ENCODE results near the gene CKS1B. TPM values are rescaled to one million over a fixed set of nuclear protein-coding genes. Genes with fewer than 3 reads are reported as not detected.
A peak's percentile ranks its signal among the peaks of the same experiment; 100 is the strongest.

CKS1B gene
- total and polyA plus RNA-seq, 4 donors, result 32.4 to 57.9 (median 44.4) TPM

DNA sequence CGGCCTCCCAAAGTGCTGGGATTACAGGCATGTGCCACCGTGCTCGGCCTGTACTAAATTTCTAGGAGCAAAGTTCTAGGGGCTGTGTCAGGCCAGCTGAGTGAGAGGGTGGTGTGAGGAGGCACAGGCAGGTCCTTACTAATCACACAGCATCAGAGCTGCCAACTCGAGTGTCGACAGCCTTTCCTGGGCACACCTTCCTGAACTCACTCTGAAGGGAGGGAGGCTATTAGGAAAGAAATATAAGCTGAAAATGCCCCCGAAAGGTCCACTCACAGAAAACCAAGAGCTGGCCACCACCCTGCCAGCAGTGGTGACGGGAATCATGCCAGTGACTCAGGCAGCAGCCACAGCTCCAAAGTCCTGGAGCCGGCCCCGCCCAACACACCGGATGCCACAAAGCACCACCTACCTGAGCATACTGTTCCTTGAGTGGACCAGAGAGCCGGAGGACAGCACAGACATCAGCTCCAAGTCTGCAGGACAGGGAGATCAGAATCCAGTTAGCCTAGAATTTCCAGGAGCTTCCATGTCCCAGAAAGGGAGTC is 42.5 kb upstream of the CKS1B start:
- WGBS, result 31% methylated on average over 11 of the region's 11 CpGs
- TF ChIP-seq FOXA1 (IDR thresholded peaks at IDR 0.05) (no peak), EGR1 (IDR thresholded peaks at IDR 0.05; ENCODE audit: low read depth in 2 of 2) (no peak), HNF4A (conservative IDR thresholded peaks at IDR 0.05) (peak; percentile 88), RXRA (IDR thresholded peaks at IDR 0.05) (peak; percentile 72 to 77), JUND (IDR thresholded peaks at IDR 0.05) (peak; percentile 79 to 90), RAD21 (IDR thresholded peaks at IDR 0.05) (peak in 1 of 2 donors; percentile 32), TAF1 (conservative IDR thresholded peaks at IDR 0.05) (peak; percentile 82), HNF4G (IDR thresholded peaks at IDR 0.05) (peak; percentile 85), NR2F2 (IDR thresholded peaks at IDR 0.05) (peak; percentile 10), SP1 (IDR thresholded peaks at IDR 0.05) (peak; percentile 97), FOXA2 (IDR thresholded peaks at IDR 0.05) (no peak), YY1 (IDR thresholded peaks at IDR 0.05) (peak; percentile 88), GABPA (IDR thresholded peaks at IDR 0.05 in 1 of 2, conservative IDR thresholded peaks at IDR 0.05 in 1 of 2) (peak in 1 of 2 donors; percentile 62)
- TF ChIP-seq, protein P1, sequence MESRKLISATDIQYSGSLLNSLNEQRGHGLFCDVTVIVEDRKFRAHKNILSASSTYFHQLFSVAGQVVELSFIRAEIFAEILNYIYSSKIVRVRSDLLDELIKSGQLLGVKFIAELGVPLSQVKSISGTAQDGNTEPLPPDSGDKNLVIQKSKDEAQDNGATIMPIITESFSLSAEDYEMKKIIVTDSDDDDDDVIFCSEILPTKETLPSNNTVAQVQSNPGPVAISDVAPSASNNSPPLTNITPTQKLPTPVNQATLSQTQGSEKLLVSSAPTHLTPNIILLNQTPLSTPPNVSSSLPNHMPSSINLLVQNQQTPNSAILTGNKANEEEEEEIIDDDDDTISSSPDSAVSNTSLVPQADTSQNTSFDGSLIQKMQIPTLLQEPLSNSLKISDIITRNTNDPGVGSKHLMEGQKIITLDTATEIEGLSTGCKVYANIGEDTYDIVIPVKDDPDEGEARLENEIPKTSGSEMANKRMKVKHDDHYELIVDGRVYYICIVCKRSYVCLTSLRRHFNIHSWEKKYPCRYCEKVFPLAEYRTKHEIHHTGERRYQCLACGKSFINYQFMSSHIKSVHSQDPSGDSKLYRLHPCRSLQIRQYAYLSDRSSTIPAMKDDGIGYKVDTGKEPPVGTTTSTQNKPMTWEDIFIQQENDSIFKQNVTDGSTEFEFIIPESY (IDR thresholded peaks at IDR 0.05), result peak; percentile 61
- TF ChIP-seq, protein P2, sequence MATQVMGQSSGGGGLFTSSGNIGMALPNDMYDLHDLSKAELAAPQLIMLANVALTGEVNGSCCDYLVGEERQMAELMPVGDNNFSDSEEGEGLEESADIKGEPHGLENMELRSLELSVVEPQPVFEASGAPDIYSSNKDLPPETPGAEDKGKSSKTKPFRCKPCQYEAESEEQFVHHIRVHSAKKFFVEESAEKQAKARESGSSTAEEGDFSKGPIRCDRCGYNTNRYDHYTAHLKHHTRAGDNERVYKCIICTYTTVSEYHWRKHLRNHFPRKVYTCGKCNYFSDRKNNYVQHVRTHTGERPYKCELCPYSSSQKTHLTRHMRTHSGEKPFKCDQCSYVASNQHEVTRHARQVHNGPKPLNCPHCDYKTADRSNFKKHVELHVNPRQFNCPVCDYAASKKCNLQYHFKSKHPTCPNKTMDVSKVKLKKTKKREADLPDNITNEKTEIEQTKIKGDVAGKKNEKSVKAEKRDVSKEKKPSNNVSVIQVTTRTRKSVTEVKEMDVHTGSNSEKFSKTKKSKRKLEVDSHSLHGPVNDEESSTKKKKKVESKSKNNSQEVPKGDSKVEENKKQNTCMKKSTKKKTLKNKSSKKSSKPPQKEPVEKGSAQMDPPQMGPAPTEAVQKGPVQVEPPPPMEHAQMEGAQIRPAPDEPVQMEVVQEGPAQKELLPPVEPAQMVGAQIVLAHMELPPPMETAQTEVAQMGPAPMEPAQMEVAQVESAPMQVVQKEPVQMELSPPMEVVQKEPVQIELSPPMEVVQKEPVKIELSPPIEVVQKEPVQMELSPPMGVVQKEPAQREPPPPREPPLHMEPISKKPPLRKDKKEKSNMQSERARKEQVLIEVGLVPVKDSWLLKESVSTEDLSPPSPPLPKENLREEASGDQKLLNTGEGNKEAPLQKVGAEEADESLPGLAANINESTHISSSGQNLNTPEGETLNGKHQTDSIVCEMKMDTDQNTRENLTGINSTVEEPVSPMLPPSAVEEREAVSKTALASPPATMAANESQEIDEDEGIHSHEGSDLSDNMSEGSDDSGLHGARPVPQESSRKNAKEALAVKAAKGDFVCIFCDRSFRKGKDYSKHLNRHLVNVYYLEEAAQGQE (IDR thresholded peaks at IDR 0.05), result peak; percentile 91
- TF ChIP-seq, protein P3, sequence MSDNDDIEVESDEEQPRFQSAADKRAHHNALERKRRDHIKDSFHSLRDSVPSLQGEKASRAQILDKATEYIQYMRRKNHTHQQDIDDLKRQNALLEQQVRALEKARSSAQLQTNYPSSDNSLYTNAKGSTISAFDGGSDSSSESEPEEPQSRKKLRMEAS (IDR thresholded peaks at IDR 0.05), result peak; percentile 77
- TF ChIP-seq, protein P4, sequence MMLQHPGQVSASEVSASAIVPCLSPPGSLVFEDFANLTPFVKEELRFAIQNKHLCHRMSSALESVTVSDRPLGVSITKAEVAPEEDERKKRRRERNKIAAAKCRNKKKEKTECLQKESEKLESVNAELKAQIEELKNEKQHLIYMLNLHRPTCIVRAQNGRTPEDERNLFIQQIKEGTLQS (IDR thresholded peaks at IDR 0.05), result peak; percentile 75
- TF ChIP-seq, protein P5, sequence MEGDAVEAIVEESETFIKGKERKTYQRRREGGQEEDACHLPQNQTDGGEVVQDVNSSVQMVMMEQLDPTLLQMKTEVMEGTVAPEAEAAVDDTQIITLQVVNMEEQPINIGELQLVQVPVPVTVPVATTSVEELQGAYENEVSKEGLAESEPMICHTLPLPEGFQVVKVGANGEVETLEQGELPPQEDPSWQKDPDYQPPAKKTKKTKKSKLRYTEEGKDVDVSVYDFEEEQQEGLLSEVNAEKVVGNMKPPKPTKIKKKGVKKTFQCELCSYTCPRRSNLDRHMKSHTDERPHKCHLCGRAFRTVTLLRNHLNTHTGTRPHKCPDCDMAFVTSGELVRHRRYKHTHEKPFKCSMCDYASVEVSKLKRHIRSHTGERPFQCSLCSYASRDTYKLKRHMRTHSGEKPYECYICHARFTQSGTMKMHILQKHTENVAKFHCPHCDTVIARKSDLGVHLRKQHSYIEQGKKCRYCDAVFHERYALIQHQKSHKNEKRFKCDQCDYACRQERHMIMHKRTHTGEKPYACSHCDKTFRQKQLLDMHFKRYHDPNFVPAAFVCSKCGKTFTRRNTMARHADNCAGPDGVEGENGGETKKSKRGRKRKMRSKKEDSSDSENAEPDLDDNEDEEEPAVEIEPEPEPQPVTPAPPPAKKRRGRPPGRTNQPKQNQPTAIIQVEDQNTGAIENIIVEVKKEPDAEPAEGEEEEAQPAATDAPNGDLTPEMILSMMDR (IDR thresholded peaks at IDR 0.05; ENCODE audit: low read depth, low read length, missing input control), result no peak
- H3K4me3 ChIP-seq (ENCODE audit: low read depth in 1 of 3, low read length in 3 of 3), result no peak overlapping the region

More for the DNA sequence above, 42.5 kb upstream of the CKS1B start:
- Histone ChIP-seq H3K27me3 (ENCODE audit: control insufficient read depth in 4 of 4, insufficient read depth in 4 of 4, low read length in 3 of 4) (no peaks in the 10 kb centered on the region), H3K9ac (ENCODE audit: low read depth in 1 of 2, low read length in 2 of 2) (peak overlapping the region in 1 of 2 donors; percentile 55), H3K9me3 (ENCODE audit: control insufficient read depth in 4 of 4, low read length in 3 of 4) (no peaks in the 10 kb centered on the region), H3K36me3 (ENCODE audit: control insufficient read depth in 4 of 4, insufficient read depth in 3 of 4, low read depth in 1 of 4, low read length in 3 of 4) (peaks cover 2 to 15% (median 12%) of the 10 kb centered on the region in 4 donors), H3K27ac (ENCODE audit: low read depth in 1 of 2, low read length in 2 of 2) (peak overlapping the region; percentile 81 to 82), H3K4me1 (ENCODE audit: control insufficient read depth in 4 of 4, insufficient read depth in 4 of 4, low read length in 3 of 4) (peaks cover 2 to 20% (median 18%) of the 10 kb centered on the region in 4 donors)
- no peak for DNase-seq (ENCODE audit: low spot score)
